Activated CD4-positive, alpha-beta memory T cell treated with anti-CD3 and anti-CD28 coated beads for 36 hours (primary cell): ENCODE results near the gene FMN1. TPM values are rescaled to one million over a fixed set of nuclear protein-coding genes. Genes with fewer than 3 reads are reported as not detected.

ENCODE experiments used
- CTCF ChIA-PET: fragments of 350-600 bp; sonication (Branson Sonifier 250); formaldehyde crosslinking; loops from one replicate; lab custom pipeline; 2021; ENCODE audit warnings: antibody characterized with exemption, inconsistent platforms; lab: Charles Lee
- POLR2A ChIA-PET: fragments of 350-600 bp; sonication (Branson Sonifier 250); formaldehyde crosslinking; loops from one replicate; lab custom pipeline; 2021; ENCODE audit warnings: antibody characterized with exemption; lab: Charles Lee
- DNase-seq: peaks from one replicate; pipeline ENCODE4 v3.0.0-alpha.2; 2020
- H3K27ac Mint-ChIP-seq: one replicate; pipeline ENCODE4 v1.8.0; 2021; ENCODE audit warnings: mixed read lengths
- H3K27me3 Mint-ChIP-seq: one replicate; pipeline ENCODE4 v1.8.0; 2021; ENCODE audit warnings: mixed read lengths
- H3K36me3 Mint-ChIP-seq: one replicate; pipeline ENCODE4 v1.8.0; 2021; ENCODE audit warnings: mixed read lengths
- H3K4me1 Mint-ChIP-seq: one replicate; pipeline ENCODE4 v1.8.0; 2021; ENCODE audit warnings: low read depth, mixed read lengths
- H3K4me3 Mint-ChIP-seq: one replicate; pipeline ENCODE4 v1.8.0; 2021; ENCODE audit warnings: mild to moderate bottlenecking, mixed read lengths
- H3K9me3 Mint-ChIP-seq: one replicate; pipeline ENCODE4 v1.8.0; 2021; ENCODE audit warnings: mixed read lengths
- intact Hi-C: fragments of 100-400 bp; cut with micrococcal nuclease; formaldehyde crosslinking; loops from one replicate; pipeline ENCODE4 v1.15.1; 2023
- total RNA-seq, 2 experiments: library from RNA; stranded (reverse); gene quantifications; one replicate each; pipeline ENCODE4 v1.2.3, GENCODE V29; 2021

Gene FMN1
- total RNA-seq, 2 experiments from 2014 or later = 0.05 TPM; not detected in 1

DNA sequence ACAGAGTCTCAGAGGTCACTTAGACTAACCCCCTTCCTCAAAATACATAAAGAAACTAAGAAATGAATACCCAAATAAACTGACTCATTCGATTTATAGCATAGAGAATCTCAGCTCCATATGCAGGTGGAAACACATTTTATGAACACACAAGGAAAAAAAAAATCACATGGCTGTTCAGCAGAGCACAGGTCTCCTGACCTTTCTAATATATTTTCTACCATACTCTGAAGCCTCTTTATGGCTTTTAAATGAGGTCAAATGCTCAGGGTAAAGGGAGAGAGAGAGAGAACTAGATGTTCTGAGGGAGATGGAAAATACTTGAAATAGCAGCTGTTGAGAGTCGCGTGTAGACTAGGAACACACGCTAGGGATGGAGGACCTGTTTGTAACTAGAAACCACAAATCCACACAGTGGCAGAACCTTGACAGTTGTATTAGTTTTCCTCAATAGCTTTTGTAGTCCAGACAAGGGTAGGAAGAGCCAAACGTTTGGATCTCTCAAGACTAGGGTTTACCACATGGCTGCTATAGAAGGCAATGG is 165.3 kb downstream of the FMN1 start:
- ChIA-PET CTCF (no interaction called here), POLR2A (no interaction called here)
- no peak for DNase-seq
- Mint-ChIP-seq H3K27me3 (no peaks in the 10 kb centered on the region), H3K9me3 (no peaks in the 10 kb centered on the region), H3K4me3 (no peak overlapping the region), H3K27ac (no peak overlapping the region), H3K36me3 (no peaks in the 10 kb centered on the region), H3K4me1 (no peaks in the 10 kb centered on the region)
- intact Hi-C loops = no loop called here

DNA sequence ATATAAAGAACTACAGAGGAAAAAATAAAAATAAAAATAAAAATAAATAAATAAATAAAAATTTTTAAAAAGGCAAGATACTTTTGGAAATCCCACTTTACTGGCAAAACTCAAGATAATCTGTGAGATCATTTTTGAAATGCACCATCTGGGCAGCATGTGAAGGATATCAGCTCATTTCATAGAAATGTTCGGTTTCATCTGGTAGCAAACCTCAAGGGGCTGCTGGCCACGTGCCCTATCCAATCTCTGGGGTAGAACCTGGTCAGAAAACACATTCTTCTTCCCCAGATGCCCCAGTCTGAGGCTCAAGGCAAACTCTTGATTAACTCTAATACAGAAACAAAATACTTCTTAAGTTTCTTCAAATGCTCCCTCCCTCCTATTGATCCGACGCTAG is 166.0 kb downstream of the FMN1 start:
- H3K4me3 Mint-ChIP-seq = no peak overlapping the region
- no peaks in the 10 kb centered on the region for H3K27me3 Mint-ChIP-seq
- no peak overlapping the region for H3K27ac Mint-ChIP-seq
- ChIA-PET POLR2A (no interaction called here), CTCF (no interaction called here)
- intact Hi-C loops = no loop called here
- H3K4me1 Mint-ChIP-seq = no peaks in the 10 kb centered on the region
- H3K9me3 Mint-ChIP-seq = no peaks in the 10 kb centered on the region
- DNase-seq = no peak
- no peaks in the 10 kb centered on the region for H3K36me3 Mint-ChIP-seq

DNA sequence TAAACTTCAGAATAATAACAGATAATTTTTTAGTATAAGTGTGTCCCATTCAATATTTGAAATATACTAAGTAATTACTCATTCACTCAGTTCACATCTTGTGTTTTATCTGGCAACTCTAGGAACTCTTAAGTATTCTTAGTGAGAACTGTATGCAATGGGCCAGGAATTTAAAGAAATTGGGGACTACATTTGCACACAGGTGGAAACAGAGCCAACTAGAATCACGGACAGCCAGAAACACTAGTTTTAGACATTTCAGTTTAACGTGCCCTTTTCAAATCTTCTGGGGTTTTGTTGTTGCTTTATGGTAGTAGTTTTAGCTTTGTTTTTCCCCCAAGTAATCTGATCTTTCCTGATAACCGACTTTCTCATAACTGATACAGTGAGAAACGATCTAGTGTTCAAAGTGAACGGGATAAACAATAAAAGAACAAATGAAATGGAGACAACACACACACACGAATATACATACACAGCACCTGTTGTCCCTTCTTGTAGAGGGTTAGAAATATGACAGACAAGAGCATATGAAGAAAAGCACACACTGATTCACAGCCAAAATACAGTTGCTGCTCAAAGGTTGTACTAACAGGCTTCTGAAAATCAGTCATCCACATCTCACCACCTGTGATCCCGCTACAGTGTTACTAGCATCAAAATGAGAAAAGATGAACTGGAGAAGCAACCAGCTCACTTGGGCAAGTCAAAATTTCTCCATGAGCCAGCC is 167.0 kb downstream of the FMN1 start:
- intact Hi-C loops = no loop called here
- ChIA-PET POLR2A (no interaction called here), CTCF (no interaction called here)
- DNase-seq = no peak
- Mint-ChIP-seq H3K4me3 (no peak overlapping the region), H3K36me3 (no peaks in the 10 kb centered on the region), H3K27me3 (no peaks in the 10 kb centered on the region), H3K27ac (no peak overlapping the region), H3K4me1 (no peaks in the 10 kb centered on the region), H3K9me3 (no peaks in the 10 kb centered on the region)

DNA sequence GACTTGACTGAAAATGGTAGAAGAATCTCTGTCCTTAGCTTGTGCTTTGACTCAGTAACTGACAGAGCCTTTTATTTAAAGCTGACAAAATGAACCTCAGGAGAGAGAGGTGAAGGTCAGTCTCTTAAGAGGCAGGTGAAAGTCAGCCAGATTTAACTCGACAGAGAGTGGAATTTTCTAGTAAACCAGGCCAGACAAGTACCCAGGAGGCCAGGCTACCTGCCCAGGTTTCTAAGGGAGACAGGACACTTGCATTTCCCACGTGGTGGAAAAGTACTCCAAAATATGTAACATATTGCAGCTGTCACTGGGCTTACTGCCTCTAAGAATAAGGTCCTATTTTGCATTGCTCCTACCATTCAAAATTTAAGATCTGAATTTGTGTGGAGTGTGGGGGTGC is 167.9 kb downstream of the FMN1 start:
- H3K4me3 Mint-ChIP-seq = no peak overlapping the region
- H3K36me3 Mint-ChIP-seq = no peaks in the 10 kb centered on the region
- H3K27ac Mint-ChIP-seq = no peak overlapping the region
- DNase-seq = no peak
- intact Hi-C loops = no loop called here
- CTCF ChIA-PET = no interaction called here
- no peaks in the 10 kb centered on the region for H3K4me1 Mint-ChIP-seq
- H3K9me3 Mint-ChIP-seq = no peaks in the 10 kb centered on the region
- POLR2A ChIA-PET = no interaction called here
- no peaks in the 10 kb centered on the region for H3K27me3 Mint-ChIP-seq

DNA sequence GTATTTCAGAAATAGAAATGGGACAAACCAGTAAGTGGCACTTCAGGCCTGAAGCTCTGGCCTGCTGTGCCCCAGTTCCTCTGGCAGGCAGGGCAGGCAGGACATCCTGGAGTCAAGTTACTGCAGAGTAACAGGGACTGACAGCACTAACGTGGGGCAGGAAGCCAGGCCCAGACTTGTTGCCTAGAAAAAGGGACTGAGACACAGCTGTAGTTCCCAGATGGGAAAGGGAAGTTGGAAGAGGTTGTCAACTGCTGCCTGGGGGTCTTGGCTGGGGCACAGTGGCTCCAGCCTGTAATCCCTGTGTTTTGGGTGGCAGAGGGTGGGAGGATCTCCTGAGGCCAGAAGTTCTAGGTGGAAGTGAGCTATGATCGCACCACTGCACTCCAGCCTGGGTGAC is 171.9 kb downstream of the FMN1 start:
- no peak overlapping the region for H3K4me3 Mint-ChIP-seq
- no peak for DNase-seq
- no peaks in the 10 kb centered on the region for H3K9me3 Mint-ChIP-seq
- ChIA-PET CTCF (interaction anchor here (0.9 to 4.1 kb wide), 5 partner anchors 38 to 678 kb away, joined by 3 to 15 read pairs (median 4); no protein-coding TSS in a partner anchor), POLR2A (no interaction called here)
- H3K27me3 Mint-ChIP-seq = no peaks in the 10 kb centered on the region
- no peaks in the 10 kb centered on the region for H3K4me1 Mint-ChIP-seq
- intact Hi-C loops = no loop called here
- H3K27ac Mint-ChIP-seq = no peak overlapping the region
- H3K36me3 Mint-ChIP-seq = no peaks in the 10 kb centered on the region

DNA sequence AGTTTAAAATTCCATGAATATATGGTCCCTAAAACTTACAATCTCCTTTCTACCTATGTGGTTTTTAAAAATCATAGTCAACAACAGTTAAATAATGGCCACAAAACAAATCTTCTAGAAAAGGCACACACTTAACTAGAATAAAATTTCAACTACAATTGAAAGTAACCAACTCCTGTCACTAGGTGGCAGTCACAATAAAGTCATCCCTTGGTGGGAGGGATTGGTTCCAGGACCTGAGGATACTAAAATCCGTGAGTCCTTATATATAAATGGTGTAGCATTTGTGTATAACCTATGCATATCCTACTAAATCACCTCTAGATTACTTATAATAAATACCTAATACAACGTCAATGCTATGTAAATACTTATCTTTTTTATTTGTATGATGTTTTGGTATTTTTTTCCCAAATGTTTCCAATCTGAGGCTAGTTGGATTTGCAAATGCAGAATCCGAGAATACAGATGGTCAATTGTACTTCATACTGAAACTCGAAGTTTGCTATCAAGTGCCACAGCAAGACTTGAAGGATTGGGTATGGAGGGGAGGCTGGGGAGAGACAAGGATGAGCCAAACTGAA is 172.6 kb downstream of the FMN1 start:
- intact Hi-C loops = no loop called here
- CTCF ChIA-PET = interaction anchor here (0.5 to 4.1 kb wide), 7 partner anchors 38 to 679 kb away, joined by 3 to 15 read pairs (median 3); no protein-coding TSS in a partner anchor
- no peaks in the 10 kb centered on the region for H3K4me1 Mint-ChIP-seq

DNA sequence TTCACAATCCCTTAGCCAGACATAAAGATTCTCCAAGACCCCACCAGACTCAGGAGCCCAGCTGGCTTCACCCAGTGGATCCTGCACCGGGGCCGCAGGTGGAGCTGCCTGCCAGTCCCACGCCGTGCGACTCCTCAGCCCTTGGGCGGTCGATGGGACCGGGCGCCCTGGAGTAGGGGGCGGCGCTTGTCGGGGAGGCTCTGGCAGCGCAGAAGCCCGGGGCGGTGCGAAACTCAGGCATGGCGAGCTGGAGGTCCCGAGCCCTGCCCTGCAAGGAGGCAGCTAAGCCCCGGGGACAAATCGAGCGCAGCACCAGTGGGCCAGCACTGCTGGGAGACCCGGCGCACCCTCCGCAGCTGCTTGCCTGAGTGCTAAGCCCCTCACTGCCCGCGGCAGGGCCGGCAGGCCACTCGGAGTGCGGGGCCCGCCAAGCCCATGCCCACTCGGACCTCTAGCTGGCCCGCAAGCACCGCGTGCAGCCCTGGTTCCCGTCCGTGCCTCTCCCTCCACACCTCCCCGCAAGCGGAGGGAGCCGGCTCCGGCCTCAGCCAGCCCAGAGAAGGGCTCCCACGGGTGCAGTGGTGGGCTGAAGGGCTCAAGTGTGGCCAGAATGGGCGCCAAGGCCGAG is 175.0 kb downstream of the FMN1 start:
- DNase-seq = no peak
- H3K27me3 Mint-ChIP-seq = peaks cover 3% of the 10 kb centered on the region
- intact Hi-C loops = no loop called here
- H3K27ac Mint-ChIP-seq = no peak overlapping the region
- H3K4me3 Mint-ChIP-seq = no peak overlapping the region
- ChIA-PET POLR2A (no interaction called here), CTCF (interaction anchor here (1.0 kb wide), 1 partner anchor 11 kb away, joined by 3 read pairs; no protein-coding TSS in a partner anchor)
- H3K9me3 Mint-ChIP-seq = no peaks in the 10 kb centered on the region
- no peaks in the 10 kb centered on the region for H3K36me3 Mint-ChIP-seq
- H3K4me1 Mint-ChIP-seq = no peaks in the 10 kb centered on the region

More for the DNA sequence above, 172.6 kb downstream of the FMN1 start:
- Mint-ChIP-seq H3K4me3 (no peak overlapping the region), H3K27ac (no peak overlapping the region), H3K9me3 (no peaks in the 10 kb centered on the region), H3K36me3 (no peaks in the 10 kb centered on the region), H3K27me3 (no peaks in the 10 kb centered on the region)
- POLR2A ChIA-PET = no interaction called here
- no peak for DNase-seq

DNA sequence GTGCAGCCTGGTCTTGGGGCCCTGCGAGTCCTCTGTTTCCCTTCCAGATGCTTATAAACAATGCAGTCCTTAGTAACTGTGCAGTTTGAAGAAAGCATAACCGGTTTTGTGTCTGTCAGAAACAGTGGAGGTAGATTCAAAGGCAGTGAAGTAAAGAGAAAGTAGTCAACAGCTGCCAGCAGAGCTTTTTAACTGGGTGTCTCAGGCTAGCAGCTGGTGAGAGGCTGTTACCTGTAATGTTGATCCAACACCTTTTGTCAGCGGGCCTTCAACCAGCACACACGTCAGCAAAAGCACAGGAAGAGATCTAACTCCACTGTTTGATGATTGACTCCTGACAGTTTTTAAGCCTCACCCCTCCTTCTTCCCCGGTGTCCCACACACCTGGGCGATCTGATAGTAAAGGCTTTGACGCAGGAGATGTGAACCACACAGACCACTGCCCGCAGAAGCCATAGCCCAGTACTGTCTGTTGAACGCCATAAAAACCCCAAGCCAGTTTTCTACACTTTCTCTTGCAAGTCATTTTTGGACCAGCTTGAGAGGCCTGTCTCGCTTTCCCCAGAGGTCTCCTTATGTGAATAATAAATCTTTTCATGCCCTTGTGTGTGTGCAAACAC is 178.0 kb downstream of the FMN1 start:
- H3K27me3 Mint-ChIP-seq = peaks cover 3% of the 10 kb centered on the region
- no peaks in the 10 kb centered on the region for H3K36me3 Mint-ChIP-seq
- no peak overlapping the region for H3K4me3 Mint-ChIP-seq
- intact Hi-C loops = no loop called here
- CTCF ChIA-PET = no interaction called here
- H3K4me1 Mint-ChIP-seq = no peaks in the 10 kb centered on the region
- H3K9me3 Mint-ChIP-seq = no peaks in the 10 kb centered on the region
- no peak for DNase-seq
- no peak overlapping the region for H3K27ac Mint-ChIP-seq
- POLR2A ChIA-PET = no interaction called here

DNA sequence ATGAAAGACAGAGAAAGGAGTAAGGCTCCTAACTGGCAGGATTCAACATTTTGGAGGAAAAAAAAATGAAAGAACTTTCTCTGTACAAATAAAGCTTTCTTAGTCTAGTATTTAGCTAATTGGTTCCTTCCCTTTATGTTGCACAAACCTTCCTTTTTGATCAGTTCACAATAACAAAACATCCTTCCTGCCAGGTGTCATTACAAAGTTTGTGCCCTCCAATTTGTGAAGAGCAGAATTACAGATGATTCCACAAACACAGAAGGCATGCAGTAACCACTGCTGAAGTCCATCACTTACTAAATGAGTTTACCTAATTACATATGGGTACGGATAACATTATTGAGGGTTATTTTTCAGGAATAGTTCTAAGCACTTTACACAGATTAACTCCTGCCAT is 179.9 kb downstream of the FMN1 start:
- CTCF ChIA-PET = no interaction called here
- POLR2A ChIA-PET = no interaction called here
- Mint-ChIP-seq H3K9me3 (no peaks in the 10 kb centered on the region), H3K4me3 (no peak overlapping the region), H3K36me3 (no peaks in the 10 kb centered on the region), H3K27me3 (peaks cover 3% of the 10 kb centered on the region), H3K4me1 (no peaks in the 10 kb centered on the region), H3K27ac (no peak overlapping the region)
- intact Hi-C loops = no loop called here
- DNase-seq = no peak

DNA sequence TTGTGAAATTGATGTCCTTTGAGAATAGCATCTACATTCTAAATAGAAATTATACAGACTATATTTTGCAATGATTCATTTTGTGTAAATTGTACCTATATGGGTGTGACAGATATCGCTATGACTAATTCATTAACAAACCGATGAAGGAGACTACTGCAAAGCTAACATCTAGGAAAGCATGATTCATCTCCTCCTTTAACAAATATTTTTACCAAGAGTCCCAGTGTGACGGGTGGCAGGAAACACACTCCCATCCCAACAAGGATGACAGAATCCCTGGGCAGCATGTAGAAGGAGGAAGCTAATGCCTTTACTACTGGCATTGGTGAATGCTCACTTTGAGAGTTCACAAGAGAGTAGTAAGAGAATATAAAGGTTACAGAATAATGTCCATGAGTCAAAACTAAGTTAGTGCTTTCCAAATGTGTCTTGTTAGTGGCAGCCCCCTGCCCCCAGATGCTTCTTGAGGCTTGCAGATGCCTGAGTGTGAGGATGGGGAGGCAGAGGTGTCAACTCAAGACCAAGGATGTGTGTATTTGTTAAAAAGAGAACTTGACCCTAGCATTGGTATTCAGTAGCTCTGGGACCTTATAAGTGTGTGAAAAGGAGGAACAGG is 180.6 kb downstream of the FMN1 start:
- Mint-ChIP-seq H3K4me1 (no peaks in the 10 kb centered on the region), H3K36me3 (no peaks in the 10 kb centered on the region), H3K9me3 (no peaks in the 10 kb centered on the region), H3K27ac (no peak overlapping the region), H3K4me3 (no peak overlapping the region), H3K27me3 (peaks cover 3% of the 10 kb centered on the region)
- DNase-seq = no peak
- ChIA-PET CTCF (no interaction called here), POLR2A (no interaction called here)
- intact Hi-C loops = no loop called here

DNA sequence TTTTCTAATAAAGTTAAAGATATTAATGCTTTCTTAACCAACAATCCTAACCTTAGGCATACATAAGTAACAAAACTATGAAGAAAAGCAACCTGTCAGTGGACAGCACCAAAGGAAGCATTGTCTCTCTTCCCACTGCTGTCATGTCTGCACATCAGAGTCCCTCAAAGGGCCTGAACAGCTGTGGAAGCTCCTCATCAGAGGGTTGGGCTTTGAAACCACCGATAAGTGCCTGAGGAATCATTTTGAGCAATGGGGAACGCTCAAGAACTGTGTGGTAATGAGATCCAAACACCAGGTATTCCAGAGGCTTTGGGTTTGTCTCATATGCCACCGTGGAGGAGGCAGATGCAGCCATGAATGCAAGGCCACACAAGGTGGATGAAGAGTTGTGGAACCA is 182.5 kb downstream of the FMN1 start:
- CTCF ChIA-PET = no interaction called here
- no peak overlapping the region for H3K4me3 Mint-ChIP-seq
- POLR2A ChIA-PET = no interaction called here
- peaks cover 7% of the 10 kb centered on the region for H3K27me3 Mint-ChIP-seq
- H3K4me1 Mint-ChIP-seq = no peaks in the 10 kb centered on the region
- no peak for DNase-seq
- H3K27ac Mint-ChIP-seq = no peak overlapping the region
- no peaks in the 10 kb centered on the region for H3K9me3 Mint-ChIP-seq
- H3K36me3 Mint-ChIP-seq = no peaks in the 10 kb centered on the region
- intact Hi-C loops = no loop called here

DNA sequence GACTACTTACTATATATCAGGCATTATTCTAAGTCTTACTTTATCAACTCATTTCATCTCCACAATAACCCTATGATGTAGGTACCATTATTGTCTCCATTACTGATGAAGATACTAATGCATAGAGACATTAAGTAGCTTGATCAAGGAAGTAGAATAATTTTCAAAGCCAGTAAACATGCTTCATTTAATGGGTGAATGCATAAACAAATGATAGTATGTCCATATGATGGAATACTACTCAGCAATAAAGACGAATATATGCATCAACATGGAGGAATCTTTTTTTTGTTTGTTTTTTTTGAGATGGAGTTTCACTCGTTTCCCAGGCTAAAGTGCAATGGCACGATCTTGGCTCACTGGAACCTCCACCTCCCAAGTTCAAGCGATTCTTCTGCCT is 184.9 kb downstream of the FMN1 start:
- POLR2A ChIA-PET = no interaction called here
- Mint-ChIP-seq H3K27me3 (peaks cover 8% of the 10 kb centered on the region), H3K9me3 (no peaks in the 10 kb centered on the region), H3K27ac (no peak overlapping the region), H3K36me3 (no peaks in the 10 kb centered on the region), H3K4me3 (no peak overlapping the region), H3K4me1 (no peaks in the 10 kb centered on the region)
- CTCF ChIA-PET = no interaction called here
- intact Hi-C loops = no loop called here
- no peak for DNase-seq
